OCI-LY1 (cell line): ENCODE measurements around the gene TMEM18.
A peak's percentile ranks its signal among the peaks of the same experiment; 100 is the strongest.

Experiments used
- H2AFZ ChIP-seq: fragments of 200-600 bp; sonication (generic), shearing (Covaris generic); 2 replicates; pipeline ENCODE4 v1.6.0; 2014; ENCODE audit warnings: antibody characterized with exemption, mild to moderate bottlenecking, low read length
- H3F3A ChIP-seq: fragments of 200-600 bp; sonication (generic), shearing (Covaris generic); 2 replicates; pipeline ENCODE4 v1.6.0; 2014; ENCODE audit warnings: mild to moderate bottlenecking, antibody characterized with exemption, low read length, moderate library complexity; ENCODE audit not compliant: insufficient read depth
- H3K27ac ChIP-seq: fragments of 200-600 bp; sonication (generic); 2 replicates; pipeline ENCODE4 v1.5.1; 2014; ENCODE audit warnings: low read length, mixed run types, mild to moderate bottlenecking, low read depth; ENCODE audit not compliant: poor library complexity, severe bottlenecking
- H3K27me3 ChIP-seq: fragments of 200-600 bp; sonication (generic); 2 replicates; pipeline ENCODE4 v1.6.0; 2014; ENCODE audit warnings: antibody characterized with exemption, mild to moderate bottlenecking, low read length, moderate library complexity; ENCODE audit not compliant: insufficient read depth
- H3K36me3 ChIP-seq: fragments of 200-600 bp; sonication (generic); 2 replicates; pipeline ENCODE4 v1.6.1; 2014; ENCODE audit warnings: mild to moderate bottlenecking, antibody characterized with exemption, low read length, moderate library complexity, mixed read lengths; ENCODE audit not compliant: insufficient read depth
- H3K4me1 ChIP-seq: fragments of 200-600 bp; sonication (generic); 2 replicates; pipeline ENCODE4 v1.5.1; 2014; ENCODE audit warnings: mild to moderate bottlenecking, low read length, moderate library complexity; ENCODE audit not compliant: insufficient read depth, severe bottlenecking
- H3K4me2 ChIP-seq: fragments of 200-600 bp; sonication (generic), shearing (Covaris generic); 2 replicates; pipeline ENCODE4 v1.6.1; 2014; ENCODE audit warnings: low read length
- H3K4me3 ChIP-seq: fragments of 200-600 bp; sonication (generic); 2 replicates; pipeline ENCODE4 v1.5.1; 2014; ENCODE audit warnings: low read length, low read depth, mild to moderate bottlenecking, mixed read lengths; ENCODE audit not compliant: poor library complexity, severe bottlenecking
- H3K79me2 ChIP-seq: fragments of 200-600 bp; shearing (Covaris generic); 2 replicates; pipeline ENCODE4 v1.6.1; 2016; ENCODE audit warnings: mixed run types, low read length, mixed read lengths; ENCODE audit not compliant: insufficient read depth
- H3K9ac ChIP-seq: fragments of 200-600 bp; sonication (generic), shearing (Covaris generic); 2 replicates; pipeline ENCODE4 v1.6.1; 2014; ENCODE audit warnings: mild to moderate bottlenecking, low read length, mixed read lengths
- H3K9me2 ChIP-seq: fragments of 200-600 bp; sonication (generic), shearing (Covaris generic); 2 replicates; pipeline ENCODE4 v1.6.1; 2014; ENCODE audit warnings: low read depth, mild to moderate bottlenecking, low read length, mixed read lengths
- H3K9me3 ChIP-seq: fragments of 200-600 bp; shearing (Covaris generic); 2 replicates; pipeline ENCODE4 v1.6.1; 2014; ENCODE audit warnings: low read length, mixed read lengths
- H4K20me1 ChIP-seq: fragments of 200-600 bp; sonication (generic), shearing (Covaris generic); 2 replicates; pipeline ENCODE4 v1.6.0; 2016; ENCODE audit warnings: mild to moderate bottlenecking, low read length; ENCODE audit not compliant: insufficient read depth
- EZH2 ChIP-seq: fragments of 200-600 bp; sonication (generic), shearing (Covaris generic); IDR thresholded peaks from 2 replicates; pipeline ENCODE4 v1.8.0; 2017; ENCODE audit warnings: borderline replicate concordance, mixed run types, mild to moderate bottlenecking, antibody characterized with exemption, low read length, moderate library complexity, mixed read lengths
- TF ChIP-seq, protein P1 (sequence below): fragments of 200-600 bp; sonication (generic), shearing (Covaris generic); IDR thresholded peaks from 2 replicates; pipeline ENCODE4 v1.5.1; 2017; ENCODE audit warnings: mild to moderate bottlenecking, antibody characterized with exemption, low read length, moderate library complexity, mixed read lengths

The TMEM18 gene

DNA sequence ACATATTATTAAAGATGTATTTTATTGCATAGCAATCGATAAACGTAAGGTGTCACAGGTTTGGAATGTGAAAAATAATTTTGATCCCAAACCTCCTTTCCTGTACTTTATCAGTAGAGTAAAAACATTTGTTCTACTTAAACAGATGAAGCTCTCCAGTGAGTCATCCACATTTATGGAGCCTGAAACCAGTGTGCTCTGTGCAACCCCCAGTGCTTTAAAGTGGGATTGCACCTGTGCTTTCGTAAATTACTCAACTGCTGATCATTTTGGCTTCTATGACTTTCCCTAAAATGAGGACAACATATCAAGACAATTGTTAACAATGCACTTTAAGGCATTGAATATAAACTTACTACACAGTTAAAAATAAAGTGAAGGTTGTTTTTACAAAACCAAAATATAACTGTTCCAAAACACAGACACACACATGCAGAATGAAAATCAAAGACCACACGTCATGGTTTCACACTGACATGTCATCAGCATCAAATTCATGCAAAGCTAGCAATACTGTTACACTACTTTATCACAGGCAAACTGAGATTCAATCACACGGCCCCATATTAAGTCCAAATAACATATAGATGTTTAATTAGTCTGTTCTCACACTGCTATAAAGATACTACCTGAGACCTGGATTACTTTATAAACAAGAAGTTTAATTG, 9.7 kb downstream of the TMEM18 start:
- Histone ChIP-seq H3K36me3 (peaks cover 90% of the 10 kb centered on the region), H3K9ac (no peak overlapping the region), H3F3A (no peaks in the 10 kb centered on the region), H3K27me3 (no peaks in the 10 kb centered on the region), H3K79me2 (no peaks in the 10 kb centered on the region), H3K9me3 (peaks cover 19% of the 10 kb centered on the region), H3K4me1 (peaks cover 8% of the 10 kb centered on the region), H3K27ac (no peak overlapping the region), H3K9me2 (no peaks in the 10 kb centered on the region), H3K4me3 (no peak overlapping the region), H4K20me1 (no peaks in the 10 kb centered on the region), H2AFZ (no peak overlapping the region), H3K4me2 (no peak overlapping the region)
- TF ChIP-seq, protein P1, sequence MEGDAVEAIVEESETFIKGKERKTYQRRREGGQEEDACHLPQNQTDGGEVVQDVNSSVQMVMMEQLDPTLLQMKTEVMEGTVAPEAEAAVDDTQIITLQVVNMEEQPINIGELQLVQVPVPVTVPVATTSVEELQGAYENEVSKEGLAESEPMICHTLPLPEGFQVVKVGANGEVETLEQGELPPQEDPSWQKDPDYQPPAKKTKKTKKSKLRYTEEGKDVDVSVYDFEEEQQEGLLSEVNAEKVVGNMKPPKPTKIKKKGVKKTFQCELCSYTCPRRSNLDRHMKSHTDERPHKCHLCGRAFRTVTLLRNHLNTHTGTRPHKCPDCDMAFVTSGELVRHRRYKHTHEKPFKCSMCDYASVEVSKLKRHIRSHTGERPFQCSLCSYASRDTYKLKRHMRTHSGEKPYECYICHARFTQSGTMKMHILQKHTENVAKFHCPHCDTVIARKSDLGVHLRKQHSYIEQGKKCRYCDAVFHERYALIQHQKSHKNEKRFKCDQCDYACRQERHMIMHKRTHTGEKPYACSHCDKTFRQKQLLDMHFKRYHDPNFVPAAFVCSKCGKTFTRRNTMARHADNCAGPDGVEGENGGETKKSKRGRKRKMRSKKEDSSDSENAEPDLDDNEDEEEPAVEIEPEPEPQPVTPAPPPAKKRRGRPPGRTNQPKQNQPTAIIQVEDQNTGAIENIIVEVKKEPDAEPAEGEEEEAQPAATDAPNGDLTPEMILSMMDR: peak; percentile 22; the same call in 1 of the 2 replicates
- TF ChIP-seq EZH2: no peak

DNA sequence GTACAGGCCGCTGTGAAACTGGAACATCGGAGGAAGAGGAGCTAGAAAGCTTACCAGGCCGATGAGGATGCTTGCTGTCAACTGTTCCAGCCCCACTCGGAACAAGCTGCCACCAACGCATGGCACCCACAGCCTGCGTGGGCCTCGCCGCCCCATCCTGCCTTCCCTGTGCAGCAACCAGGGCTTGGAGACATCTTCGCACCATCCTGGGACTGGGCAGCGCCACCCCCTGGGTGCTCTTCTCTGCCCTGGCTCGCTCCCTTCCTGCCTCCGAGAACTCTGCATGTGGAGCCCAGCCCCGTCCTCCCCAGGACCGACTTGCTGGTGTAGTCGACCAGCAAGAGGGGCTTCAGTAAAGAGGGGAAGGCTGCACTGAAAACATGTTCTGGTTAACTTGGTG, 10.8 kb downstream of the TMEM18 start:
- H3K27ac ChIP-seq: no peak overlapping the region
- no peaks in the 10 kb centered on the region for H3K4me1 ChIP-seq
- no peak for TF ChIP-seq EZH2
- TF ChIP-seq, protein P1: no peak
- H3K27me3 ChIP-seq: no peaks in the 10 kb centered on the region
- H4K20me1 ChIP-seq: no peaks in the 10 kb centered on the region
- no peak overlapping the region for H3K9ac ChIP-seq
- peaks cover 81% of the 10 kb centered on the region for H3K36me3 ChIP-seq
- no peak overlapping the region for H3K4me3 ChIP-seq
- no peaks in the 10 kb centered on the region for H3K9me2 ChIP-seq
- H3F3A ChIP-seq: no peaks in the 10 kb centered on the region
- H3K79me2 ChIP-seq: no peaks in the 10 kb centered on the region
- H3K9me3 ChIP-seq: peaks cover 19% of the 10 kb centered on the region
- no peak overlapping the region for H2AFZ ChIP-seq
- H3K4me2 ChIP-seq: no peak overlapping the region

GRCh38 chr2:665340-666073, 11.7 kb downstream of the TMEM18 start:
- H3K79me2 ChIP-seq: no peaks in the 10 kb centered on the region
- H3K36me3 ChIP-seq: peaks cover 74% of the 10 kb centered on the region
- no peaks in the 10 kb centered on the region for H3K9me2 ChIP-seq
- H3K4me3 ChIP-seq: no peak overlapping the region
- no peaks in the 10 kb centered on the region for H4K20me1 ChIP-seq
- H3K9ac ChIP-seq: no peak overlapping the region
- H3K4me1 ChIP-seq: no peaks in the 10 kb centered on the region
- no peaks in the 10 kb centered on the region for H3F3A ChIP-seq
- no peak overlapping the region for H2AFZ ChIP-seq
- H3K27ac ChIP-seq: no peak overlapping the region
- TF ChIP-seq, protein P1: no peak
- no peak for TF ChIP-seq EZH2
- no peaks in the 10 kb centered on the region for H3K27me3 ChIP-seq
- no peak overlapping the region for H3K4me2 ChIP-seq
- H3K9me3 ChIP-seq: peaks cover 19% of the 10 kb centered on the region
